Osteoblast (primary cell): ENCODE measurements around the gene PHF14. TPM values are rescaled to one million over a fixed set of nuclear protein-coding genes. Genes with fewer than 3 reads are reported as not detected.

ENCODE experiments used
- DNase-seq: peaks from one replicate; pipeline ENCODE4 v3.0.0; 2011; ENCODE audit warnings: low spot score, mixed read lengths; ENCODE audit not compliant: insufficient read length; ENCODE audit errors: missing footprints
- H2AFZ ChIP-seq: 2 replicates; pipeline ENCODE4 v1.6.0; 2011; ENCODE audit warnings: mild to moderate bottlenecking, low read length
- H3K27ac ChIP-seq: 2 replicates; pipeline ENCODE4 v1.5.1; 2011; ENCODE audit warnings: mild to moderate bottlenecking, low read depth, low read length, moderate library complexity
- H3K27me3 ChIP-seq: 2 replicates; pipeline ENCODE4 v1.6.0; 2012; ENCODE audit warnings: mild to moderate bottlenecking, control low read depth, inconsistent platforms, low read length, moderate library complexity; ENCODE audit not compliant: insufficient read depth
- H3K36me3 ChIP-seq: 2 replicates; pipeline ENCODE4 v1.5.1; 2011; ENCODE audit warnings: mild to moderate bottlenecking, low read length, control low read depth, moderate library complexity; ENCODE audit not compliant: insufficient read depth
- H3K4me1 ChIP-seq: 2 replicates; pipeline ENCODE4 v1.5.1; 2011; ENCODE audit warnings: mild to moderate bottlenecking, low read length, control low read depth, moderate library complexity; ENCODE audit not compliant: insufficient read depth
- H3K4me2 ChIP-seq: 2 replicates; pipeline ENCODE4 v1.6.0; 2011; ENCODE audit warnings: mild to moderate bottlenecking, low read length; ENCODE audit not compliant: insufficient read depth
- H3K4me3 ChIP-seq: fragments of 200-600 bp; sonication (generic); 3 replicates; pipeline ENCODE4 v1.5.1; 2012; ENCODE audit warnings: mild to moderate bottlenecking, low read length, inconsistent platforms; ENCODE audit not compliant: insufficient read depth
- H3K79me2 ChIP-seq: 2 replicates; pipeline ENCODE4 v1.6.0; 2012; ENCODE audit warnings: mild to moderate bottlenecking, low read length, control low read depth, inconsistent platforms; ENCODE audit not compliant: insufficient read depth
- H3K9me3 ChIP-seq: 2 replicates; pipeline ENCODE4 v1.5.1; 2011; ENCODE audit warnings: low read depth, low read length, control low read depth
- H4K20me1 ChIP-seq: 2 replicates; pipeline ENCODE4 v1.6.0; 2012; ENCODE audit warnings: mild to moderate bottlenecking, low read length, control low read depth; ENCODE audit not compliant: insufficient read depth
- CTCF ChIP-seq: IDR thresholded peaks from 2 replicates; pipeline ENCODE4 v1.5.1; 2011; ENCODE audit warnings: mild to moderate bottlenecking, low read depth, low read length, moderate library complexity; ENCODE audit errors: extremely low read depth
- total RNA-seq: library from RNA; depleted of rRNA; stranded (reverse); fragments of >200 nt; gene quantifications from 2 replicates; pipeline ENCODE4 v1.2.3, GENCODE V29; 2012

The PHF14 gene
- total RNA-seq, 1 donor, result 36.9 TPM

- Histone ChIP-seq H3K4me3 (no peak overlapping the region), H2AFZ (no peak overlapping the region), H3K9me3 (no peaks in the 10 kb centered on the region), H3K36me3 (no peaks in the 10 kb centered on the region), H4K20me1 (no peaks in the 10 kb centered on the region), H3K27me3 (no peaks in the 10 kb centered on the region), H3K4me1 (no peaks in the 10 kb centered on the region), H3K27ac (no peak overlapping the region), H3K79me2 (no peaks in the 10 kb centered on the region), H3K4me2 (no peak overlapping the region)
- no peak for DNase-seq
- no peak for TF ChIP-seq CTCF
Observed at GRCh38 chr7:11203683-11204082, 230.0 kb downstream of the PHF14 start.

GRCh38 chr7:11206177-11206899, 232.7 kb downstream of the PHF14 start:
- no peak for DNase-seq
- TF ChIP-seq CTCF, result no peak
- H3K4me3 ChIP-seq, result no peak overlapping the region

GRCh38 chr7:11207565-11207964, 233.9 kb downstream of the PHF14 start:
- H3K4me1 ChIP-seq, result peaks cover 2% of the 10 kb centered on the region
- no peak overlapping the region for H3K4me3 ChIP-seq
- no peaks in the 10 kb centered on the region for H4K20me1 ChIP-seq
- no peak for DNase-seq
- no peaks in the 10 kb centered on the region for H3K27me3 ChIP-seq
- H3K27ac ChIP-seq, result no peak overlapping the region
- no peak overlapping the region for H2AFZ ChIP-seq
- peak; percentile 9 for TF ChIP-seq CTCF
- no peak overlapping the region for H3K4me2 ChIP-seq
- no peaks in the 10 kb centered on the region for H3K36me3 ChIP-seq
- H3K9me3 ChIP-seq, result no peaks in the 10 kb centered on the region
- H3K79me2 ChIP-seq, result no peaks in the 10 kb centered on the region

More at GRCh38 chr7:11206177-11206899, 232.7 kb downstream of the PHF14 start:
- Histone ChIP-seq H3K4me1 (no peaks in the 10 kb centered on the region), H3K4me2 (no peak overlapping the region), H2AFZ (no peak overlapping the region), H4K20me1 (no peaks in the 10 kb centered on the region), H3K9me3 (no peaks in the 10 kb centered on the region), H3K27me3 (no peaks in the 10 kb centered on the region), H3K79me2 (no peaks in the 10 kb centered on the region), H3K27ac (no peak overlapping the region), H3K36me3 (no peaks in the 10 kb centered on the region)

GRCh38 chr7:11208883-11209465, 235.3 kb downstream of the PHF14 start:
- no peak for TF ChIP-seq CTCF
- no peaks in the 10 kb centered on the region for H3K27me3 ChIP-seq
- H3K4me1 ChIP-seq, result peaks cover 2% of the 10 kb centered on the region
- no peak for DNase-seq
- H3K9me3 ChIP-seq, result no peaks in the 10 kb centered on the region
- H3K4me3 ChIP-seq, result no peak overlapping the region
- no peaks in the 10 kb centered on the region for H4K20me1 ChIP-seq
- H2AFZ ChIP-seq, result no peak overlapping the region
- no peaks in the 10 kb centered on the region for H3K79me2 ChIP-seq
- no peak overlapping the region for H3K27ac ChIP-seq
- no peaks in the 10 kb centered on the region for H3K36me3 ChIP-seq
- no peak overlapping the region for H3K4me2 ChIP-seq
